Endothelial cell of umbilical vein (primary cell): ENCODE results near the gene CFAP43. TPM values are rescaled to one million over a fixed set of nuclear protein-coding genes. Genes with fewer than 3 reads are reported as not detected.

Source experiments
- BruUV-seq: library from RNA; stranded (reverse); fragments of 400-500 nt; replicated peaks from 2 replicates; lab custom pipeline; 2021; lab: Mats Ljungman, UMichigan
- CTCF ChIA-PET: fragments of 300-600, 350-600 bp; sonication (Branson Sonifier 250); formaldehyde crosslinking; loops from one replicate; lab custom pipeline; 2021; ENCODE audit warnings: antibody characterized with exemption, inconsistent platforms; lab: Charles Lee
- POLR2A ChIA-PET: fragments of 300-600, 350-600 bp; sonication (Branson Sonifier 250); formaldehyde crosslinking; loops from one replicate; lab custom pipeline; 2021; ENCODE audit warnings: antibody characterized with exemption, inconsistent platforms; lab: Charles Lee
- DNase-seq: peaks from one replicate; pipeline ENCODE4 v3.0.0-alpha.2; 2011; ENCODE audit warnings: low read depth, low spot score
- FAIRE-seq: peaks from 2 replicates; lab custom pipeline; 2011; peaks lifted over from hg19 to GRCh38; lab: Jason Lieb, UNC
- H2AFZ ChIP-seq: 2 replicates; pipeline ENCODE4 v1.6.0; 2012; ENCODE audit warnings: low read depth, low read length, control low read depth, inconsistent platforms
- H3K27ac ChIP-seq: 2 replicates; pipeline ENCODE4 v1.5.1; 2011; ENCODE audit warnings: low read depth, mild to moderate bottlenecking, control low read depth, low read length, moderate library complexity; ENCODE audit not compliant: insufficient read depth
- H3K27me3 ChIP-seq, 2 experiments: 2 replicates each; pipeline versions ENCODE4 v1.6.0 to v1.6.1; 2011; ENCODE audit warnings: low read length in 2 of 2, mixed read lengths in 1 of 2; ENCODE audit not compliant: control insufficient read depth in 2 of 2, insufficient read depth in 2 of 2
- H3K36me3 ChIP-seq, 2 experiments: 2 replicates in 1 of 2; 3 replicates in 1 of 2; pipeline ENCODE4 v1.5.1; 2011; ENCODE audit warnings: low read length in 2 of 2, mild to moderate bottlenecking in 1 of 2, moderate library complexity in 1 of 2; ENCODE audit not compliant: control insufficient read depth in 2 of 2, insufficient read depth in 2 of 2; ENCODE audit errors: extremely low read depth in 1 of 2
- H3K4me1 ChIP-seq: 3 replicates; pipeline ENCODE4 v1.5.1; 2011; ENCODE audit warnings: mild to moderate bottlenecking, low read length; ENCODE audit not compliant: control insufficient read depth, insufficient read depth; ENCODE audit errors: extremely low read depth
- H3K4me2 ChIP-seq: 2 replicates; pipeline ENCODE4 v1.6.1; 2011; ENCODE audit warnings: low read length, control low read depth, mixed read lengths; ENCODE audit not compliant: insufficient read depth
- H3K4me3 ChIP-seq, 3 experiments: fragments of 200-600 bp in 1 of 3; sonication (generic), shearing (Covaris generic) in 1 of 3; replicated peaks in 1 of 3; 2 replicates each; pipeline ENCODE4 v1.5.1; 2011 to 2016; ENCODE audit warnings: control low read depth in 3 of 3, low read length in 3 of 3, mild to moderate bottlenecking in 2 of 3, inconsistent platforms in 1 of 3, low read depth in 1 of 3, moderate library complexity in 1 of 3; ENCODE audit not compliant: insufficient read depth in 1 of 3
- H3K79me2 ChIP-seq: 2 replicates; pipeline ENCODE4 v1.6.0; 2012; ENCODE audit warnings: low read length, inconsistent platforms; ENCODE audit not compliant: control insufficient read depth, insufficient read depth
- H3K9ac ChIP-seq: replicated peaks from 2 replicates; pipeline ENCODE3; 2011; ENCODE audit warnings: low read length, control low read depth; ENCODE audit not compliant: insufficient read depth; ENCODE audit errors: extremely low read depth
- H3K9me1 ChIP-seq: replicated peaks from 3 replicates; pipeline ENCODE4 v1.6.0; 2011; ENCODE audit warnings: mild to moderate bottlenecking, low read length; ENCODE audit not compliant: control insufficient read depth, insufficient read depth; ENCODE audit errors: extremely low read depth
- H3K9me3 ChIP-seq: replicated peaks from 2 replicates; pipeline ENCODE4 v1.5.1; 2012; ENCODE audit warnings: low read length, inconsistent platforms; ENCODE audit not compliant: control insufficient read depth, insufficient read depth
- H4K20me1 ChIP-seq: replicated peaks from 2 replicates; pipeline ENCODE3; 2011; ENCODE audit warnings: mild to moderate bottlenecking, low read length; ENCODE audit not compliant: control insufficient read depth, insufficient read depth; ENCODE audit errors: extremely low read depth
- CTCF ChIP-seq, 2 donors: IDR thresholded peaks; 1 replicate in 1 of 2; 2 replicates in 1 of 2; pipeline ENCODE4 v1.5.1; 2011; ENCODE audit warnings: low read length in 2 of 2, mild to moderate bottlenecking in 2 of 2, moderate library complexity in 2 of 2, control low read depth in 1 of 2, inconsistent platforms in 1 of 2, low read depth in 1 of 2; ENCODE audit not compliant: insufficient read depth in 1 of 2; ENCODE audit errors: extremely low read depth in 1 of 2
- EZH2 ChIP-seq: IDR thresholded peaks from 2 replicates; pipeline ENCODE4 v1.6.1; 2012; ENCODE audit warnings: borderline replicate concordance, low read depth, mild to moderate bottlenecking, moderate library complexity, low read length, inconsistent platforms; ENCODE audit not compliant: severe bottlenecking
- GATA2 ChIP-seq: IDR thresholded peaks from 2 replicates; pipeline ENCODE4 v1.7.0; 2011; ENCODE audit warnings: low read depth, mild to moderate bottlenecking, moderate library complexity, mixed read lengths, low read length; ENCODE audit not compliant: insufficient read length, insufficient read depth
- JUN ChIP-seq: IDR thresholded peaks from 2 replicates; pipeline ENCODE4 v1.6.1; 2011; ENCODE audit warnings: borderline replicate concordance, low read depth; ENCODE audit not compliant: insufficient read length, insufficient read depth
- MAX ChIP-seq: IDR thresholded peaks from 2 replicates; pipeline ENCODE4 v1.6.1; 2011; ENCODE audit not compliant: insufficient read depth, insufficient read length
- POLR2AphosphoS5 ChIP-seq: IDR thresholded peaks from 2 replicates; pipeline ENCODE4 v1.6.1; 2012; ENCODE audit warnings: low read depth, mild to moderate bottlenecking, control low read depth, low read length, moderate library complexity; ENCODE audit not compliant: insufficient read depth
- dilution Hi-C: fragments of 300-500 bp; cut with MboI; formaldehyde crosslinking; loops from one replicate; pipeline ENCODE4 v1.15.0; 2019; ENCODE audit warnings: low sequenced_read_pairs; ENCODE audit not compliant: extremely low pct_ligation_motif_present
- intact Hi-C: fragments of 100-400 bp; cut with micrococcal nuclease; formaldehyde crosslinking; loops from one replicate; pipeline ENCODE4 v1.10.0; 2022
- polyA plus RNA-seq, 4 experiments: library from polyadenylated mRNA; depleted of rRNA in 3 of 4; stranded (reverse) in 3 of 4; unstranded in 1 of 4; fragments of >200 nt; gene quantifications; 2 replicates each; pipeline versions ENCODE4 v1.2.1 to v1.2.3, GENCODE V29; 2011 to 2012; ENCODE audit warnings: missing spikeins in 1 of 4
- total RNA-seq: library from RNA; stranded (reverse); gene quantifications from 2 replicates; pipeline ENCODE4 v1.2.3, GENCODE V29; 2021

CFAP43 gene
- total and polyA plus RNA-seq, 2 donors (not counting 3 experiments of a cell fraction or from before 2014, with no cell fraction given): 0.04 TPM; not detected in 1

- BruUV-seq: no TSS peak
- no peaks in the 10 kb centered on the region for H3K79me2 ChIP-seq
- H3K9me1 ChIP-seq: no peaks in the 10 kb centered on the region
- DNase-seq (no peak), FAIRE-seq (no peak)
- H3K4me2 ChIP-seq: no peak overlapping the region
- CTCF ChIA-PET: no interaction called here
- H3K27ac ChIP-seq: no peak overlapping the region
- TF ChIP-seq GATA2: no peak
- TF ChIP-seq JUN: no peak
- TF ChIP-seq MAX: no peak
- no peak for TF ChIP-seq CTCF (IDR thresholded peaks at IDR 0.05; ENCODE audit: extremely low read depth in 1 of 2, insufficient read depth in 1 of 2, low read depth in 1 of 2, low read length in 2 of 2)
- no peak for TF ChIP-seq EZH2
- no peak for TF ChIP-seq POLR2AphosphoS5
- no peaks in the 10 kb centered on the region for H3K36me3 ChIP-seq
- no peak overlapping the region for H3K9ac ChIP-seq
- peaks cover 14 to 18% of the 10 kb centered on the region in 2 experiments for H3K27me3 ChIP-seq
- H4K20me1 ChIP-seq: no peaks in the 10 kb centered on the region
- no peaks in the 10 kb centered on the region for H3K9me3 ChIP-seq
- dilution Hi-C loops: no loop called here
- no peak overlapping the region for H3K4me3 ChIP-seq
- POLR2A ChIA-PET: no interaction called here
- intact Hi-C loops: no loop called here
- H3K4me1 ChIP-seq: no peaks in the 10 kb centered on the region
- no peak overlapping the region for H2AFZ ChIP-seq
Observed at GRCh38 chr10:104242545-104242944, 10.4 kb upstream of the CFAP43 start.
